Measurements from ENCODE around the gene PRLR.

- TF ChIP-seq CTCF (IDR thresholded peaks at IDR 0.05; ENCODE audit: low read depth, low read length, poor library complexity, severe bottlenecking), result no peak
- TF ChIP-seq EZH2phosphoT487 (IDR thresholded peaks at IDR 0.05; ENCODE audit: borderline replicate concordance, low read length), result no peak
Observed at GRCh38 chr5:35002459-35002858, 227.8 kb downstream of the PRLR start.

Measured in DOHH2 (cell line).